Kidney tubule cell (primary cell): Measurements from ENCODE around the gene COX19.
"Not testable (repeated sequence)": the region's sequence is repeated elsewhere in the genome, so short reads cannot be mapped to it uniquely, and the experiment has no call there.

Experiments used
- DNase-seq: peaks from one replicate; pipeline ENCODE4 v3.0.0-alpha.2; 2018; ENCODE audit warnings: low spot score

The COX19 gene

GRCh38 chr7:924042-924441 lies 51.3 kb downstream of the COX19 start:
- not testable (repeated sequence) for DNase-seq

- DNase-seq = no peak
Measured at GRCh38 chr7:923108-924041, 52.0 kb downstream of the COX19 start.

- DNase-seq = no peak
Measured at GRCh38 chr7:922334-923107, 52.8 kb downstream of the COX19 start.

- no peak for DNase-seq
Measured at GRCh38 chr7:921581-922333, 53.6 kb downstream of the COX19 start.

- DNase-seq = no peak
Measured at GRCh38 chr7:921071-921461, 54.3 kb downstream of the COX19 start.

- DNase-seq = no peak
Measured at GRCh38 chr7:920351-921070, 54.8 kb downstream of the COX19 start.

- no peak for DNase-seq
Measured at GRCh38 chr7:919924-920341, 55.4 kb downstream of the COX19 start.

GRCh38 chr7:919114-919442 lies 56.3 kb downstream of the COX19 start:
- no peak for DNase-seq

- DNase-seq = no peak
Measured at GRCh38 chr7:918441-919113, 56.8 kb downstream of the COX19 start.

- no peak for DNase-seq
Measured at GRCh38 chr7:918118-918425, 57.3 kb downstream of the COX19 start.

GRCh38 chr7:917255-918117 lies 57.9 kb downstream of the COX19 start:
- no peak for DNase-seq

GRCh38 chr7:916291-916941 lies 58.9 kb downstream of the COX19 start:
- DNase-seq = no peak
